Endometrium (tissue), 2 donors: ENCODE measurements around the gene SMAD2.
"Not testable (repeated sequence)": the region's sequence is repeated elsewhere in the genome, so short reads cannot be mapped to it uniquely, and the experiment has no call there.

Source experiments
- FAIRE-seq: peaks from 2 replicates; lab custom pipeline; 2012; peaks lifted over from hg19 to GRCh38; lab: Jason Lieb, UNC
- donor health status: control.
- donor health status: control.

SMAD2 gene

DNA sequence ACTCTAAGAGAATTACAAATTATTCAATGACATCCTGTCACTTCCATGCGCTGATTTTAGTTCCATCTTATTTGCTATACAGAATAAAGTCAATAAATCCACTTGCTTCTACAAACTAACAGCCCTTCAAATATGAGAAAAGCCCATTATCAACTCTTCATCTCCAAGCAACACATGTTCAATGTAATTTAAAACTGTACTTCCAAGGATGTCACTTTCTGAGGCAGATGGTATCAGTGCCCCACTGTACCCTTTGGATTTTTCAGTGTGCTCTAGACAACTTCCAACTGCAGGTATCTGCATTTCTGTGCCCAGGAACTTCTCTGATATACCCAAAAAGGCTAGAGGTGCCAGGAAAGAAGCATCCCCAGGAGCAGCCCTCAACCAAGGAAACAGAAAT lies 87.6 kb downstream of the SMAD2 start:
- FAIRE-seq, result no peak

DNA sequence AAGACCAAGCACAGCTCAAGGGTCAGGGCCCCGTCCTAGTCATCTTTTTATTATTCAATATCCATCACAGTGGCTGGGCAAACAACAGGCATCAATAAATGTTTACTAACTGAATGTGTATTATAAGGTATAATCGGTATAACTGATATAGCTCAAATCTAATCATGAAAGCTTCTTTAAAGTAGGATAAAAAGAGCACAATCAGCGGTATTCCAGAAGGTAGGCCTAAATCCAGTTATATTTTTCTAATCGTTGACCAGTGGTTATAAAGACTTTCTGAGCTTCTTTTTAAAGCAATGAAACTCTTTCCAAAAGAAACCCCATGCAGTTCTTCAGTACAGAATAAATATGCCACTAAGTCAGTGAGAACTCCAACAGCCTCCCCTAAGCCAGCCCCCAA lies 92.1 kb downstream of the SMAD2 start:
- FAIRE-seq, result no peak

DNA sequence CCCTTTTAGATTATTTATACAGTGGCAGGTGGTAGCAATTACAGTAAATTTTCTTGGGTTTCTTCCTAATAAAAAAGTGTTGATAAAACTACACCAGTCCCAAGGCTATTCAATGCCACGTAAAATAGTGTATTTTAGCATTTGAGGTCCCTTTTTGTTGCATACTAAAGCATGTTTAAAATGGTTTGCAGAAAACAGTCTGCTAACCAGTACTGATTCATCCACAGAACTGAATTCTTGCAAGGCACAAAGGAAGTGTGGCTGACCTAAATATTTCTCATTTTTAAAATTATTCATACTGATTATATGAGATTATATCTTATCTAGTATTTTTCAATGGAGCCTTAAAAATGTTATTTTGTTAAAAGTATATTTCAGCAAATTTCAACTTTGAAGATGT lies 98.1 kb downstream of the SMAD2 start:
- no peak for FAIRE-seq

DNA sequence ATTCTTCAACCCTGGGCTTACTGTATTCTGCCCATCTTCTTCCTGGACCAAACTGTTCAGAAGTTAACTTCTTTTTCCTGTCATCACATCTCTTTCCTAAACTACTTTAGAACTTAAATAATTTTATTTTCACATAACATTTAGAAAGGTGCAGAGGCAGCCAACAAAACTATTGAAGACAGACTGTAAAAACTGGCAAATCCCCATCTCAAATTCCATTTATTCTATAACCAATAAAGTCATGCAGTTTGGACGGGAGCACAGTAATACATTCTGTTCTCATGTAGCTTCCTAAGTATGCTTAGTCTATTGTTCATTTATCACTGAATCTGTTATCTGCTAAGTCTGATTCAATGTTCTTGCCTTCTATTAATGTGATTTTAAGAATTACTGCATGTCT lies 99.1 kb downstream of the SMAD2 start:
- FAIRE-seq, result no peak

DNA sequence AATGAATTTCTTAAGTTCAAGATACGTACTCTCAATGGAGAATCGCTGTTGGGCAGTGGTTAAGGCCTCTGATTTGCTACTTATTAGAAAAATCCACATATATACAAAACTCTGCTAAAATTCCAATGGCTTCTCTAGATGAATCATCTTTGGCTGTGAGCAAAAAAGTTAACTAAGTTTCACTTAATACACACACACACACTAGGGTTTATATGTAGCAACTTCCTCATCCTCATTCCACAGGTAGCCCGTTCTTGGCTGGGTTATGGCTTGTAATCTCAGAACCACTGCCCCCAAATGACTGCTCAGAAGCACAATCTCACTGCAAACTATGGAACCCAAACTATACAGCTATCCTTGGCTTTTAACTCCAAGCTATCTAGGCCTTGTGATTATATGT lies 99.7 kb downstream of the SMAD2 start:
- no peak for FAIRE-seq

GRCh38 chr18:47829831-47830230 lies 100.6 kb downstream of the SMAD2 start:
- FAIRE-seq, result no peak

GRCh38 chr18:47828031-47828430 lies 102.4 kb downstream of the SMAD2 start:
- FAIRE-seq, result not testable (repeated sequence)

DNA sequence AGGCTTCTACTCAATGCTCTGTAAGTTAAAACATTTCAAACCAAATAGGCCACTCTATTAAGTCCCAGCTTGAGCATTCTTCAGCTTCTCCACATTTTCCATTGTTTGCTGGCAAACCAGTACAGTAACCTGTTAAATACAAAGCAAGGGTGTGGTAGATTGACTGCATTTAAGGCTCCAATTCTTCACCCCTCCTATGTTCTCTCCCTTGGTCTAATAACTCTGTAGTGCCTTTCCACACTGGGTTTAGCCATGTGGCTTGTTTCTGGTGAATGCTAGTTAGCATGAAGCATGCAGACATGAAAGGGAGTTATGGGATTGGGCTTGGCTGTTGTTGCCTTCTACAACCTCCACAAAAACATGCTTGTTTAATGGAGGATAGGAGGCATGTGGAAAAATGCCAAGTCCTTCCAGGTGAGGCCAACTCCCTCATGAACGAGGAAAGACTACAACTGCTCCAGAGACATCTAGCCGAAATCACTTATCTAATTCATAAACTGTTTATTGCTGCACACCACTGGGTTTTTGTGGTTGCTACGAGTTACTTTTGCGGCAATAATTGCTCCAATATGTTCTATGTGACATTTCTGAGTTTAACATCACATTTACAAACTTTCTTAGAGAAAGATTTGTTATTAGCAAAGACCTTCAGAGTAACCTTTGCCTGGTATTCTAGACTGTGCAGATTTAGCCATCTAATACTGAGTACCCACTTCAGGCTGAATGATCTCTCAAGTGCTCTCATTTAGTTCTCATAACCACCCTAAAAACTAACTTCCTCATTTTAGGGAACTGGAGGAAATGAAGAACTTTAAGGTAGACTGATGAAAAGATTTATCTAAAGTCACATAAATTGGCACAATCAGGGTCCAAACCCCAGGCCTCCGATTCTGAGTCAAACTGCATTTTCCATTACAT lies 104.0 kb downstream of the SMAD2 start:
- no peak for FAIRE-seq

GRCh38 chr18:47821314-47821713 lies 109.1 kb downstream of the SMAD2 start:
- FAIRE-seq, result no peak

DNA sequence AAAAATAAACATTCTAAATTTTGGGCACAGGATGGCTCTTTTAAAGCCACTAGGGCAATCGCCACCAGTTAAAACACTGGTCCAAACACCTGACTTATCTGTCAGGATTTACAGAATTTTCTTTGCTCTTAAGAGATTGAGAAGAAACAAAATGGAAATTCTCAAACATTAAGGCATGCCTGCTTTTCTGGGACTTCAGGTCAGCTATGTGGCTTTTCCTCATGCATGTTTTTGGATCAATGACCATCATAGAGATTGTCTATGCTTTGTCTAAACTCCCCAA lies 112.7 kb downstream of the SMAD2 start:
- FAIRE-seq, result no peak

GRCh38 chr18:47817017-47817794 lies 113.3 kb downstream of the SMAD2 start:
- no peak for FAIRE-seq

DNA sequence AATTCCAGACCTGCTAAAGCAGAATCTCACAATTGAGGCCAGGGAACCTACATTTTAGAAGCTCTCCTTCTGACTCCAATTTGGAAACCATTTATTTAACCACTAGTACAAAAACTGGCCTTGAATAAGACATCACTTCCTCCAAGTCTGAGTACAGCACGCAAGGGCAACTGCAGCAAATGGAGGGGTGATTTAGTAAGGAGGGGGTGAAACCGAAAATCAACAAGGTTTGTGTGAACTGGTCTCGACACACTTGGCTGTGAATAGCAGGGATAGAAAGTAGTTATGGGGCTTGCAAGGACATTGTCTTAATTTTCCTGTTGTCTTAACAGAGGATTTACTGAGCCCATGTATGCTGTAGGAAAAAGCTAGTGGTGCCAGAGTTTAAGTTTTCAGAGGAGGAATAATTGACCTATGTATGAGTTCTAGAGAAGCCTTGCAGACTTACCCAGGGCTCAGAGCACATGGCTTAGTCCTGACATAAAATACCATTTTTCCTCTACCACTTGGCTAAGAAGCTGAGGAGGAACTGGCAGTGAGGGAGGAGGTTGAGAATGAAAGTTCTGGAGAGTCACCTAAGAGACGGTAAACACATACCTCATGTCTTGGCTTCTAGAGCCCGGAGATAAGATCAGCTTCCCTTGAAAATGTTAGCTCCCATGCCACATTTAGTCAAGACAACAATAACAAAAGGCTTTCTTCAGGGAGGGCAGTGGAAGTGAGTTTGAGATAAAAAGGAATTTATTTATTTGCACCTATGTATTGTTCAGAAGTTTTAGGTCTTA lies 114.8 kb downstream of the SMAD2 start:
- no peak for FAIRE-seq

DNA sequence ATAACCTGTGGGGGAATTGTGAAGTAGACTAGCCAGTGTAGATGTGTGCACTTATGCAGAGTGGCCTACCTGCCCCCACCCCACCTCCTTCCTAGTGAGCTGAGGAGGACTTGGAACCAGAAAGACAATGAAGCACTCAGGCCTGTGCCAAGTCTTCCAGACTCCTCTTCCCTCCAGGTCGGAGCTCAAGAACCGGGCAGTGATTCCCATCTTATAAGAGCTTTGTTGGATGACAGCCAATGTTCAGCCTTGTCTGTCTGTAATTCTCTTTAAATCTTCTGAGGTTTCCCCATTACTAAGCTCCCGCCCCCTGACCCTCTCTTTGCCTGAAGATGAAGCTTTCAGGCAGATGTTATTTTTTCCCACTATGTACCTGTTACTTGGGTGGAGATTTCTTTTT lies 121.0 kb downstream of the SMAD2 start:
- no peak for FAIRE-seq

GRCh38 chr18:47802802-47803201 lies 127.7 kb downstream of the SMAD2 start:
- no peak for FAIRE-seq

- FAIRE-seq, result no peak
These were observed 128.6 kb downstream of the SMAD2 start for GRCh38 chr18:47801817-47802216.

GRCh38 chr18:47800756-47801155 lies 129.7 kb downstream of the SMAD2 start:
- no peak for FAIRE-seq

DNA sequence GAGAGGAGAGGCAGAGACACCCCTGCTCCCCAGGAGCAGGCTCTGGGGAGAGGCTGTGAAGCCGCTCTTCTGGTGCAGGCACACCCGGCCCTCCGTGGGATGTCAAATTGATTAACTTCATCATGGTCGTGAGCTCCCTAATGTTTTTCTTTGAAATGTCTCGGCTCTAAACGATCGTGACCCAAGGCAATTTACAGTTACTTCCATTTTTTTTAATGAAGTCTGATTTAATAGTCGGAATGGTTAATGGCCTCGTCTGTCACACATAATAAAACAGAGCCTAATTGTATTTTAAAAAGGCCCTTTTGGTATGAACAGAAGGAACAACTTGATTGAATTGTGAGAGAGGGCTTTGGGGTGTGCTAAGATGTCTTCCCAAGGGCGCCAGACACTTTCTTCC lies 130.2 kb downstream of the SMAD2 start:
- FAIRE-seq, result no peak

GRCh38 chr18:47799376-47799775 lies 131.1 kb downstream of the SMAD2 start:
- FAIRE-seq, result no peak

- no peak for FAIRE-seq
These were observed 132.1 kb downstream of the SMAD2 start for GRCh38 chr18:47798366-47798765.

GRCh38 chr18:47797126-47797525 lies 133.3 kb downstream of the SMAD2 start:
- FAIRE-seq, result no peak

GRCh38 chr18:47795434-47795814 lies 135.0 kb downstream of the SMAD2 start:
- no peak for FAIRE-seq

GRCh38 chr18:47794725-47795433 lies 135.6 kb downstream of the SMAD2 start:
- no peak for FAIRE-seq
